LNCAP (cell line): ENCODE results near the gene ERC1.

Source experiments
- CTCF ChIP-seq: fragments of 450-650 bp; IDR thresholded peaks from 2 replicates; pipeline ENCODE4 v1.5.1; 2017; ENCODE audit warnings: mild to moderate bottlenecking

ERC1 gene

GRCh38 chr12:1071182-1071581 lies 80.2 kb downstream of the ERC1 start:
- TF ChIP-seq CTCF, result no peak

GRCh38 chr12:1073652-1074051 lies 82.6 kb downstream of the ERC1 start:
- no peak for TF ChIP-seq CTCF

- no peak for TF ChIP-seq CTCF
These were observed 86.2 kb downstream of the ERC1 start for GRCh38 chr12:1077036-1077803.

- TF ChIP-seq CTCF, result no peak
These were observed 87.0 kb downstream of the ERC1 start for GRCh38 chr12:1078002-1078401.

- TF ChIP-seq CTCF, result no peak
These were observed 89.6 kb downstream of the ERC1 start for GRCh38 chr12:1080520-1081223.

- no peak for TF ChIP-seq CTCF
These were observed 92.3 kb downstream of the ERC1 start for GRCh38 chr12:1083151-1083888.

GRCh38 chr12:1083889-1084262 lies 92.9 kb downstream of the ERC1 start:
- no peak for TF ChIP-seq CTCF
